ENCODE results near the gene CDH4. TPM values are rescaled to one million over a fixed set of nuclear protein-coding genes. Genes with fewer than 3 reads are reported as not detected.

Gene CDH4
- polyA plus RNA-seq, 1 donor: 1.2 TPM

DNA sequence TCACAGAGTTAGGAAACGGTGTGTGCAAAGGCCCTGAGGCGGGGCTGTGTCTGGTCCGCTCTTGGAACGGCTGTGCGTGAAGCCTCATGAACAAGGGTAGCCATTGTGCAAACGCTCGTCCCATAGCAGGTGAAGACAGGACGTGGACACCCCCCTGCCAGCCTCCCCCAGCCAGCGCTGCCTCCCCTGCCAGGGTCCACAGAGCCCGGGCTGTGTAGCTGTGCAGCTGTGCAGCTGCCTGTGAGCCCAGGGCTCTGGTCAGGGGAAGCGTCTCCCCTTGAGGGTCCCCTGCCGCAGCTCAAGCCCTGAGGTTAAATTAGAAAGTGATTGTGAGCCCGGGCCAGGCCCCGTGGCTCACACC is 674.2 kb downstream of the CDH4 start:
- DNase-seq (ENCODE audit: low read depth): no peak

GRCh38 chr20:61926796-61927192 is 674.7 kb downstream of the CDH4 start:
- no peak for DNase-seq (ENCODE audit: low read depth)

- DNase-seq (ENCODE audit: low read depth): no peak
Observed at GRCh38 chr20:61927193-61927825, 675.2 kb downstream of the CDH4 start.

- DNase-seq (ENCODE audit: low read depth): no peak
Observed at GRCh38 chr20:61927826-61928541, 675.9 kb downstream of the CDH4 start.

DNA sequence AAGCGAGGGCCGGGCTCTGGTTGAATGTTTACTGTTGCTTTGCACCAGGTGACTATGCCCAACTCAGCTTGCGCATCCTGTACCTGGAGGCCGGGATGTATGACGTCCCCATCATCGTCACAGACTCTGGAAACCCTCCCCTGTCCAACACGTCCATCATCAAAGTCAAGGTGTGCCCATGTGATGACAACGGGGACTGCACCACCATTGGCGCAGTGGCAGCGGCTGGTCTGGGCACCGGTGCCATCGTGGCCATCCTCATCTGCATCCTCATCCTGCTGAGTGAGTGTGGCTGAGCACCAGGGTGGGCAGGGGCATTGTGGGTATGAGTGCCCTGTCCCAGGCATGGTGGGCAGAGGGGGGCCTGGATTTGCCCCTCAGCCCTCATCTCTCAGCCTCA is 677.5 kb downstream of the CDH4 start:
- DNase-seq (ENCODE audit: low read depth): no peak

- DNase-seq (ENCODE audit: low read depth): no peak
Observed at GRCh38 chr20:61929971-61930666, 678.1 kb downstream of the CDH4 start.

GRCh38 chr20:61930776-61931475 is 678.9 kb downstream of the CDH4 start:
- no peak for DNase-seq (ENCODE audit: low read depth)

DNA sequence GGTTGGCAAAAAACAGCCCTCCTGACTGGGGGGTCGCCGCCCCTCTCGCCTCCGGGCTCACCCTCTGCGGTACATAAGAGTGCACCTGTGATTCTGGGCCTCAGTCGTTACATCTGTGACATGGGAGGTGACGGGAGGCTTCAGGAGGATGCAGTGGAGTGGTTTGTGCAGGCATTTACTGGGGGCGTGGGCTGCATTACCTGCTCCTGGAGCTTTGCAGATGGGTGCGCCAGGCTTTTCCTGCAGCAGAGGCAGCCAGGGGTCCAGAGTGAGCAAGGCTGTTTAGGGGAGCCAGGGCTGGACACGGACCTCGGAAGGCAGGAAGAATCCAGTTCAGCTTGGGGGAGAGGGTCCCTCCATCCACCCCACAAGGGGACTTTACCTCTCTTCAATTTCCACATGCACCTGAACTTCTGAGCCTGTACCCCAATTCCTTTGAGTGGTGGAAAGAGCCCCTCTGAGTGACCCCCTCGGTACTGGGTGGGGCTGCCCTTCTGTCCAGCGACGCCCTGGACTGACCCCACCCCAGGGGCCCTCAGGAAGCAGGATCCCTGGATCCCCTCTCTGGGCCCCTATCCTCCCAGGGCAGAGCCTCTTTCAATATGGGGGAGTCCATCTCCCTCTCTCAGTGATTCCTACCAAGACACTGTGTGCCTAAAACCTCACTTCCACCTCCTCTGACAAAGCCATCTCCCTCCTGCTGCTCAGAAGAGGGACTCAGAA is 679.6 kb downstream of the CDH4 start:
- DNase-seq (ENCODE audit: low read depth): no peak

DNA sequence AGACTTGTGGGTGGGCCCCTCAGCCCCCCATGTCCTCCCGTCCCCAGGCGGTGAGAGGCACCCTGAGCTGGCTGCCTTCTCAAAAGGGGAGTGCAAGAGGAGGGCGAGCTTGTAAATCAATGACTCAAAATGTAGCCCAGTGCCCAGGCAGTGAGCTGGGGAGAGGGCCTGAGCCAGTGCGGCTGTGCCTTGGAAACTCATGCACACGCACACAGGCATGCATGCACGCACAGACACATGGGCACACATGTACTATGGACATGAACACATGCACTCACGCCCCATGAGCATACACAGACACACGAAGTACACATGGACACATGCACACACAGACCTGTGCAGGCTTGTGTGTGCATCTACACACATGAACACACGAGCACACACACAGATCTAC is 680.1 kb downstream of the CDH4 start:
- DNase-seq (ENCODE audit: low read depth): no peak

DNA sequence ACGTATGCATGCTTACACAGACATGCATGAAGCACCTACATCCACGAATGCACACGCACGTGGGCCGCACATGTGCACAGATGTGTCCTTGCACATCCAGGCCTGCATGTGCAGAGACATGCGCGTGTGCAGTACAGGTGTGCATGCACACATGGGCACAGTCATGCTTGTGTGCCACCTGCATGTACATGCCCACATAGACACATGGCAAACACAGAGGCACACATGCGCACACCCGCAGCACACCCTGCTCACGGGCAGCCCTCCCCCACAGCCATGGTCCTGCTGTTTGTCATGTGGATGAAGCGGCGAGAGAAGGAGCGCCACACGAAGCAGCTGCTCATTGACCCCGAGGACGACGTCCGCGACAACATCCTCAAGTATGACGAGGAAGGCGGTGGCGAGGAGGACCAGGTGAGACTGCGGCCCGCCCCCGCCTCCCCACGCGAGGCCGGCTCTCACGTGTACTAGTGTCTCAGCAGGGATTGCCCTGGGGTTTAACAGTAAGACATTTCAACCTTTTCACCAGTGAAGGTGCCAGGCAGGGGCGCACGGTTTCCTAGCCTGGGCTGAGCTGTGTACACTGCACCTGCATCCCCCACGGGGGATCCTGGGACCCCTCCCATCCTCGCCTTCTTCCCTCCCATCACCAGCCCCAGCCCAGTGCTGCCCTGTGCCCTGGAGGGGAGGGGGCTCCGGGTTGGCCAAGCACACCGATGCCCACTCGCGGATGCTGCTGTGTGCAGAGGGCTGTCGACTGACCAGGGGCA is 680.8 kb downstream of the CDH4 start:
- DNase-seq (ENCODE audit: low read depth): no peak

DNA sequence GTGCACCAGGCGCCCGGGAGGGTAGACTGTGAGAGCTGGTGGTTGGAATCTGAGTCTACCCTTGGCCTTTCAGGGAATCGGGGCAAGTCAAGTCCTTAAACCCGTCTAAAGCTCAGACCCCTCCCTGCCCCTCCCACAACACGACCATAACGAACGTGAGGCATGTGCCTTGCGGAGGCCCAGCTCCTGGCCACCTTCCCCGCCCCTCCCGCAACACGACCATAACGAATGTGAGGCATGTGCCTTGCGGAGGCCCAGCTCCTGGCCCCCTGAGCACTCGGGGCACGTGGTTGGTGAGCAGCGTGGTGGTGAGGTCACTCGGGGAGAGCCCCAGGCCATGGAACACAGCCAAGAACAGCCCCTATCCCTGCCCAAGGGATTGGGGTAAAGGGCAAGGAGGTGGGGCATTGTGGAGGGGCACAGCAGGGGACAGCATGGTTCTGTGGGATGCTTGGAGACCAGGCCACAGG is 681.5 kb downstream of the CDH4 start:
- DNase-seq (ENCODE audit: low read depth): no peak

DNA sequence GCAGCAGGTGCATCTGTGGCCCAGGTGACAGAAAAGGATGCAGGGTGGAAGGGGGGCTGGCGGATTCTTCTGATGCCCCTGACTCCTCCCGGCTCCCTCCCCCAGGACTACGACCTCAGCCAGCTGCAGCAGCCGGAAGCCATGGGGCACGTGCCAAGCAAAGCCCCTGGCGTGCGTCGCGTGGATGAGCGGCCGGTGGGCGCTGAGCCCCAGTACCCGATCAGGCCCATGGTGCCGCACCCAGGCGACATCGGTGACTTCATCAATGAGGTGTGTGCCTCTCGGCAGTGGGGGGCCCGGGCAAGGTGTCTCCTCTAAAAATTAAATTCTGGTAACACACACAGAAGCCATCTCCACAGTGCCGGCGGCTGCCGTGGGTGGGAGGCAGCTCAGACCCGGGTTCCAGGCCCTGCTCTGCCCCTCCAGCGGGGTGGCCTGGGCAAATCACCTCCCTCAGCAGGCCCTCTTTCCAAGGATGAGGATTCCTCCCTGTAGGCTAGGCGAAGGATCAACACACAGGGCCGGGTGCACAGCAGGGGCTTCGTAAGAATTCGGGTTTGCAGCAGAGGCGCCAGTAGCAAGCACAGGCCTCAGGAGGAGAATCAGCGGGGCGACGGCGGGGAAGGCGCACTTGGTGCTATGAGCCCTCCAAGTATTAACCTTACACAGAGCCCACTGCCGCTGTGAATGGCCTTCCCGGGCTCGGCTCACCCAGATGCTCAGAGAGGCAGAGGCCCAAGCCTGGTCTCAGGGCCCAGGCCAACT is 682.1 kb downstream of the CDH4 start:
- no peak for DNase-seq (ENCODE audit: low read depth)

DNA sequence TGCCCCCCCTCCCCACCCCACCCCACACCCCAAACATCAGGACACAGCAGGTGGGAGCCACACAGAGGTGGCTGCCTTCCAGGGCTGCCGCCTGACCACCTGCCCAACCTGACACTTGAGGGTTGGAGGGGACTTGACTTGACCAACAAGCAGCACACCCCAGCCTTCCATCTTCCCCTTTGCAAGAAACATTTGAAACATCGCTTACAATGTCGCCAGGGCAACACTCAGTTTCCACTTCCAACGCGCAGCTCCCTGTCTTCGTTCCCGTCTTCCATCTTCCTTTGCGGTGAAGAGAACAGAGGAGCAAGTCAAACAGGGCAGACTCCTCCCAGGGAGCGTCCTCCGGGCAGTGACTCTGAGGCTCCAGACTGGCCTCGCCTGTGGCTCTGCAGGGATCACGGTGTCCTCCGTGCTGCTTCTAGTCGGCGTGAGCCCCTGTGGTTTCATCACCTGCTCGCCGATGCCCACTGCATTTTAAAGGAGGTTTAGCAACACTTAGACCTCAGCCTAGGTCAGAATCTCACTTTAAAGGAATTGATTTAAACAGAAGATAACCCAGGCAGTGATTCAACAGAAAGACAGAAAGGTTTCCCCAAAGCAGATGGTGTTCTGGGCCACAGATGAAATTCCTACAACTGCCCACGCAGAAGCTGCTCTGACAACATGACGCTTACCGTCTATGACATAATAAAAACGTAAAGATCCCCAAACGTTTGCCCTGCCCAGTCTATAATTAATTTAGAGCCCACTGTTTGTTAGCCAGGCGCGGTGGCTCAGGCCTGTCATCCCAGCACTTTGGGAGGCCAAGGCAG is 682.9 kb downstream of the CDH4 start:
- DNase-seq (ENCODE audit: low read depth): no peak

DNA sequence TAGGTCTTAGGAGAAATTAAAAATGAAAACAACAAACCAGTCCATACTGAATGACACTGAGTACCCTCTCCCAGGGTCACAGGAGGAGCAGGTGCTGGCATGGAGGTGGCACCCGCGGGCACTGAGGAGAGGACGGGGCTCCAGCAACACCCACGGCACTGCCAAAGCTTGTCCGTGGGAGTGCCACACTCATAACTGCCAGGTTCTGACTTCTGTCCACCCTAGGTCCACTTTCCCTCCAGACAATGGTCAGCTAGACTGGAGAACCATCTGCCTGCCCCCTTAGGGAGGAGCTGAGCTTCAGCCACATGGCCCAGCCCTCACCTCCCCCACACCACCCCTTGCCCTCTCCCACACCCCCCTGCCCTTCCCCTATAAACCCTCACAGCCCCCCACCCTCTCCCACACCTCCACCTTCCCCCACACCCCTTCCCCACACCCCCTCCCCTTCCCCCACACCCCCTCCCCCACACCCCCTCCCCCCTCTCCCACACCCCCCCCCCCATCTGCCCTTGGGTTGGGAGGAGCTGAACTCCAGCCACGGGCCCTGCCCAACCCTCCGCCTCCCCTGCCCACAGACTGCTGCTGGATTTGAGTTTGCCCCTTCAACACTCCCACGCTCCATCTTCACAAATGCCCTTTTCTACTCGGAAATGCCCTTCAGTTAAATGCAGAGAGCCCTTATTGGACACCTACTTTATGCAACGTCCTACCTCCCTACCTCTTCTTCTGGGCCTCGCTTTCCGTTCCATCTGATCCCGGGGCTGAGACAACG is 684.1 kb downstream of the CDH4 start:
- no peak for DNase-seq (ENCODE audit: low read depth)

GRCh38 chr20:61936701-61937131 is 684.7 kb downstream of the CDH4 start:
- DNase-seq (ENCODE audit: low read depth): no peak

DNA sequence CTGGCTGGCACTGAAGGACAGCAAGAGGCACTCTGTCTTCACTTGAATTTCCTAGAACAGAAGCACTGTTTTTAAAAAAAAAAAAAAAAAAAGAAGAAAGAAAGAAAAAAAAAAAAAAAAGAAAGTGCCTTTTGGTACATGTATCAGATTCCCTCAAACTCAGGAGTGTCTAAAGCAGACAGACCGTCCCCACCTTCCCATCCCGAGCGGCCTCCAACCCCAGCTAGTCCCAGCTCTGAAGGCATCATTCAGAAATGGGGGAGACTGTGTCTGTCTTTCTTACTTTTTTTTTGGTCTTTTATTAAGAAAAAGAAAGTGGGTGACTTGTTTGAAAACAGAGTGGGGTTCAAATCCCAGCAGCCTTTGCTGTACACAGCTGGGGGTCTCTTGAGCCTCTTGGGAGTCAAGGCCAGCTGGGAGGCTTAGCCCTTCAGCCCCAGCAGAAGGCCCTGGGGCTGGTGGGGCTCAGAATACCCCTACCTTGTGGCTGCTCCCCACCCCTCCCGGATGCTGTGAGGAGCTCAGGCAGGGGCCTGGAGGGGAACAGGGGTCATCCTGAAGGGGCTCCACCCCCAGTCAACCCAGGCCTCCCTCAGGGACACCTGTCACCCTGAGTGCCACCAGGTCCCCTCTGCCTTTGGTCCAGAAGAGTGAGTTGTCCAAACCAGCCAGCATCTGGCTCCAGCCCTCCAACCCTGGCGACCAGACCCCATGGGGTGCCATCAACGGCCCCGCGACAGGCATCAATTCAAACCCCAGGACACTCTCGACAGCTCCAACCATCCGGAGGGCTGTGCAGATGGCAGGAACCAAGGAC is 685.3 kb downstream of the CDH4 start:
- no peak for DNase-seq (ENCODE audit: low read depth)

All from forelimb muscle (tissue), 1 donor.